GM19043 (cell line): ENCODE data around the gene OR6N1.
A peak's percentile ranks its signal among the peaks of the same experiment; 100 is the strongest.

Experiments used
- ATAC-seq: cut with Tn5 transposase; IDR thresholded peaks from one replicate; pipeline ENCODE4 v1.9.1; 2021; ENCODE audit warnings: low read depth; ENCODE audit not compliant: unreplicated experiment

The OR6N1 gene

GRCh38 chr1:158771950-158772866 lies at the start of gene OR6N1:
Gene OR6N1 (minus strand): TSS chr1:158772195. CDS start chr1:158766682, 5,513 bp downstream.
- ATAC-seq, result no peak

- ATAC-seq, result no peak
Measured at GRCh38 chr1:158821723-158822122, 49.7 kb upstream of the OR6N1 start.

- ATAC-seq, result peak; percentile 89
Measured at GRCh38 chr1:158819461-158820443, 47.8 kb upstream of the OR6N1 start.

- ATAC-seq, result no peak
Measured at GRCh38 chr1:158818975-158819431, 47.0 kb upstream of the OR6N1 start.

GRCh38 chr1:158818560-158818959 lies 46.6 kb upstream of the OR6N1 start:
- ATAC-seq, result no peak

GRCh38 chr1:158814970-158815369 lies 43.0 kb upstream of the OR6N1 start:
- no peak for ATAC-seq

- no peak for ATAC-seq
Measured at GRCh38 chr1:158813164-158813563, 41.2 kb upstream of the OR6N1 start.

- no peak for ATAC-seq
Measured at GRCh38 chr1:158812336-158812735, 40.3 kb upstream of the OR6N1 start.

- ATAC-seq, result no peak
Measured at GRCh38 chr1:158810311-158810710, 38.3 kb upstream of the OR6N1 start.

- no peak for ATAC-seq
Measured at GRCh38 chr1:158809862-158810261, 37.9 kb upstream of the OR6N1 start.

- no peak for ATAC-seq
Measured at GRCh38 chr1:158809256-158809655, 37.3 kb upstream of the OR6N1 start.

- ATAC-seq, result no peak
Measured at GRCh38 chr1:158806916-158807536, 35.0 kb upstream of the OR6N1 start.

GRCh38 chr1:158803678-158804077 lies 31.7 kb upstream of the OR6N1 start:
- no peak for ATAC-seq

GRCh38 chr1:158801396-158801795 lies 29.4 kb upstream of the OR6N1 start:
- ATAC-seq, result no peak

GRCh38 chr1:158800526-158800925 lies 28.5 kb upstream of the OR6N1 start:
- no peak for ATAC-seq

- no peak for ATAC-seq
Measured at GRCh38 chr1:158799689-158800088, 27.7 kb upstream of the OR6N1 start.

- ATAC-seq, result no peak
Measured at GRCh38 chr1:158798531-158798930, 26.5 kb upstream of the OR6N1 start.

GRCh38 chr1:158794247-158794646 lies 22.3 kb upstream of the OR6N1 start:
- no peak for ATAC-seq

- ATAC-seq, result no peak
Measured at GRCh38 chr1:158793604-158794003, 21.6 kb upstream of the OR6N1 start.

GRCh38 chr1:158781104-158781503 lies 9.1 kb upstream of the OR6N1 start, which contains the start of gene OR6N2:
Gene OR6N2 (minus strand): TSS chr1:158781204. CDS start chr1:158777635, 3,569 bp downstream.
- no peak for ATAC-seq
